Heart left ventricle (tissue), 16 donors: ENCODE measurements around the gene UBE2D1. TPM values are rescaled to one million over a fixed set of nuclear protein-coding genes. Genes with fewer than 3 reads are reported as not detected.
"Not testable (repeated sequence)": the region's sequence is repeated elsewhere in the genome, so short reads cannot be mapped to it uniquely, and the experiment has no call there.

Experiments used
- ATAC-seq, 4 donors: fragments of 200-7000 bp; cut with Tn5 transposase; one replicate each; pipeline ENCODE4 v1.9.1; 2020 to 2022; ENCODE audit warnings: moderate library complexity in 4 of 4, mild to moderate bottlenecking in 3 of 4, moderate number of reproducible peaks in 1 of 4
- DNase-seq, 5 donors: peaks; one replicate each; pipeline ENCODE4 v3.0.0-alpha.2; 2020
- H3K27ac ChIP-seq, 12 donors: fragments of 200-600 bp; sonication (generic) in 4 of 12; one replicate each; pipeline versions ENCODE4 v1.5.0 to v1.8.0; 2016 to 2022; ENCODE audit warnings: mild to moderate bottlenecking in 2 of 12
- H3K27me3 ChIP-seq, 9 donors: fragments of 200-600 bp; sonication (generic) in 2 of 9; one replicate each; pipeline versions ENCODE4 v1.5.1 to v1.8.0; 2016 to 2022; ENCODE audit warnings: mild to moderate bottlenecking in 3 of 9
- H3K36me3 ChIP-seq, 9 donors: fragments of 200-600 bp; sonication (generic) in 2 of 9; one replicate each; pipeline versions ENCODE4 v1.5.0 to v1.8.0; 2018 to 2022; ENCODE audit warnings: mild to moderate bottlenecking in 2 of 9
- H3K4me1 ChIP-seq, 12 donors: fragments of 200-600 bp; sonication (generic) in 4 of 12; one replicate each; pipeline versions ENCODE4 v1.5.0 to v1.8.0; 2016 to 2022; ENCODE audit warnings: mild to moderate bottlenecking in 3 of 12
- H3K4me3 ChIP-seq, 12 donors: fragments of 200-600 bp; sonication (generic) in 4 of 12; one replicate each; pipeline versions ENCODE4 v1.5.0 to v1.8.0; 2017 to 2022; ENCODE audit warnings: mild to moderate bottlenecking in 9 of 12, moderate library complexity in 4 of 12
- H3K9me3 ChIP-seq, 12 donors: fragments of 200-600 bp; sonication (generic) in 4 of 12; one replicate each; pipeline versions ENCODE4 v1.5.0 to v1.8.0; 2016 to 2022; ENCODE audit warnings: mild to moderate bottlenecking in 1 of 12
- POLR2A ChIP-seq, 2 donors: fragments of 450-650 bp; IDR thresholded peaks; one replicate each; pipeline ENCODE4 v1.6.1; 2017; ENCODE audit warnings: antibody characterized with exemption in 2 of 2, mild to moderate bottlenecking in 2 of 2, moderate library complexity in 2 of 2
- WGBS, 4 donors: extraction: QIAGEN DNeasy Blood & Tissue Kit in 2 of 4; methylation state at CpG; one replicate each; pipeline versions ENCODE4 v1.1.5 to v1.1.7; 2013 to 2018; 5-methylcytosine and 5-hydroxymethylcytosine counted together
- intact Hi-C, 10 donors: fragments of 100-400 bp; cut with DNase I; formaldehyde crosslinking; loops; one replicate each; pipeline versions ENCODE4 v1.11.1 to v1.14.2; 2022
- polyA plus RNA-seq, 2 donors: library from polyadenylated mRNA; stranded (reverse); fragments of 200-250 nt; gene quantifications; one replicate each; pipeline ENCODE4 v1.2.3, GENCODE V29; 2013
- total RNA-seq, 9 donors: library from RNA; depleted of rRNA in 2 of 9; stranded (reverse); fragments of >200 nt in 2 of 9; fragmentation: NEBNext Ultra II Directional in 3 of 9; extraction: Animal tissue kit (Norgen Biotek cat#: 25700) in 3 of 9; gene quantifications; one replicate each; pipeline versions ENCODE4 v1.1.0 to v1.2.4, GENCODE V29; 2016 to 2023
- TF ChIP-seq, protein P1 (sequence below), 12 donors: fragments of 200-600 bp; sonication (generic) in 4 of 12; IDR thresholded peaks; one replicate each; pipeline versions ENCODE4 v1.5.0 to v1.8.0; 2018 to 2022; ENCODE audit warnings: antibody characterized with exemption in 12 of 12, mild to moderate bottlenecking in 5 of 12
- donor health status: ischemic (EF 13 %, LVEDD 7.1; RV severe dilation, severe dysfunction).
- donor health status: healthy with polysubstance abuse.
- donor health status: DM: no; HTN: yes; CAD: no.
- donor health status: DM: no; HTN: no; CAD: no.
- donor health status: ischemic (EF 25% LVEDD 6.9; RV normal size, moderate dysfunction).
- donor health status: ischemic (EF 25% LVEDD 5.7; RV mildly dilated, moderate dysfunction).
- donor health status: healthy.
- donor health status: DM: yes; HTN: yes; CAD: no.
- donor health status: ischemic (EF 35%, LVEDD 5.7; RV mildly dilated, moderate dysfunction).
- donor health status: nonischemic (EF 11% LVEDD 7.7; RV severe dilation, severe dysfunction).
- donor health status: DM: yes; HTN: yes; CAD: no.
- donor health status: PGD.
- donor health status: ischemic (EF 29% LVEDD 5.4; RV normal size, mild dysfunction).
- donor health status: nonischemic (EF 23%, LVEDD 6.1; RV moderate dilation, normal function).

Gene UBE2D1
- total and polyA plus RNA-seq, 11 donors = 16.9 to 84.2 (median 50.2) TPM

DNA sequence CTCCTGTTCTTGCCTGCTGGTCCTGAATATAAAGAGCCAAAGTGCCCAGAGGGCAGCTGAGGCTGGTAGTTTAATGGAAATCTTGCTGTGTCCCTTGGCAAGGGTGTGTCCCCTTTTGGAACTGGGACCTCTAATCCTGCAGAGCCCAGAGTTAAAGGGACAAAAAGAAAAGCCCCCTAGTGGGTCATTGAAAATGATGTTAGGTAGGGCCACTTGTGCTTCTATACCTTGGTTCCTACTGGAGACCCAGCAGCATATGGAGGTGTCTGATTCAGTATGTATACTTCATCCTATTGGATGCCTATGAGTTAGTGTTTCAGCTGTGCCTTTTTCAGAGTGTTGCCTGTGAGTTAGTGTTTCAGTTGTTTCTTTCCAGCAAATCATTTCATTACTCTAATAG, 81.0 kb downstream of the UBE2D1 start:
- Histone ChIP-seq H3K27me3 (peaks cover 0 to 3% (median 0%) of the 10 kb centered on the region in 9 donors), H3K36me3 (no peaks in the 10 kb centered on the region), H3K4me3 (no peak overlapping the region), H3K9me3 (peaks cover 0 to 14% (median 0%) of the 10 kb centered on the region in 12 donors), H3K4me1 (peaks cover 0 to 7% (median 0%) of the 10 kb centered on the region in 12 donors), H3K27ac (no peak overlapping the region)
- no peak for ATAC-seq
- DNase-seq = no peak
- intact Hi-C loops = loop anchor here in 2 of 10 donors (10.0 kb wide), 2 partner anchors 169 to 369 kb away; no protein-coding TSS in a partner anchor
- TF ChIP-seq, protein P1, sequence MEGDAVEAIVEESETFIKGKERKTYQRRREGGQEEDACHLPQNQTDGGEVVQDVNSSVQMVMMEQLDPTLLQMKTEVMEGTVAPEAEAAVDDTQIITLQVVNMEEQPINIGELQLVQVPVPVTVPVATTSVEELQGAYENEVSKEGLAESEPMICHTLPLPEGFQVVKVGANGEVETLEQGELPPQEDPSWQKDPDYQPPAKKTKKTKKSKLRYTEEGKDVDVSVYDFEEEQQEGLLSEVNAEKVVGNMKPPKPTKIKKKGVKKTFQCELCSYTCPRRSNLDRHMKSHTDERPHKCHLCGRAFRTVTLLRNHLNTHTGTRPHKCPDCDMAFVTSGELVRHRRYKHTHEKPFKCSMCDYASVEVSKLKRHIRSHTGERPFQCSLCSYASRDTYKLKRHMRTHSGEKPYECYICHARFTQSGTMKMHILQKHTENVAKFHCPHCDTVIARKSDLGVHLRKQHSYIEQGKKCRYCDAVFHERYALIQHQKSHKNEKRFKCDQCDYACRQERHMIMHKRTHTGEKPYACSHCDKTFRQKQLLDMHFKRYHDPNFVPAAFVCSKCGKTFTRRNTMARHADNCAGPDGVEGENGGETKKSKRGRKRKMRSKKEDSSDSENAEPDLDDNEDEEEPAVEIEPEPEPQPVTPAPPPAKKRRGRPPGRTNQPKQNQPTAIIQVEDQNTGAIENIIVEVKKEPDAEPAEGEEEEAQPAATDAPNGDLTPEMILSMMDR (IDR thresholded peaks at IDR 0.05) = no peak
- no peak for TF ChIP-seq POLR2A (IDR thresholded peaks at IDR 0.05)

DNA sequence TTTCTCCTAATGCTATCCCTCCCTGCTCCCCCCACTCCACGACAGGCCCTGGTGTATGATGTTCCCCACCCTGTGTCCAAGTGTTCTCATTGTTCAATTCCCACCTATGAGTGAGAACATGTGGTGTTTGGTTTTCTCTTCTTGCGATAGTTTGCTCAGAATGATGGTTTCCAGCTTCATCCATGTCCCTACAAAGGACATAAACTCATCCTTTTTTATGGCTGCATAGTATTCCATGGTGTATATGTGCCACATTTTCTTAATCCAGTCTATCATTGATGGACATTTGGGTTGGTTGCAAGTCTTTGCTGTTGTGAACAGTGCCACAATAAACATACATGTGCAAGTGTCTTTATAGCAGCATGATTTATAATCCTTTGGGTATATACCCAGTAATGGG, 83.1 kb downstream of the UBE2D1 start:
- not testable (repeated sequence) for H3K36me3 ChIP-seq, DNase-seq, ATAC-seq, H3K4me1 ChIP-seq, H3K27ac ChIP-seq, H3K4me3 ChIP-seq, H3K27me3 ChIP-seq
- 82 to 90% (median 87%) methylated on average over 2 of the region's 2 CpGs for WGBS, 4 donors
- intact Hi-C loops = loop anchor here in 2 of 10 donors (10.0 kb wide), 2 partner anchors 167 to 367 kb away; no protein-coding TSS in a partner anchor
- H3K9me3 ChIP-seq = peaks cover 0 to 21% (median under 1%) of the 10 kb centered on the region in 12 donors

Other genes with a start within 250 kb of the UBE2D1 start
- gene IPMK, start 67.1 kb upstream of the UBE2D1 start, total RNA-seq = 1 to 10 TPM; 1.7 to 4.2 (median 2.4) TPM
- 1 to 10 TPM in 1 of 2 donors, under 1 TPM in 1; 0.95 to 1.7 TPM for gene IPMK, start 67.1 kb upstream of the UBE2D1 start, polyA plus RNA-seq
- gene CISD1, start 65.8 kb upstream of the UBE2D1 start, total RNA-seq = 100 to 1,000 TPM in 8 of 9 donors, 10 to 100 TPM in 1; 73.9 to 179 (median 155) TPM
- gene CISD1, start 65.8 kb upstream of the UBE2D1 start, polyA plus RNA-seq = 10 to 100 TPM; 75.6 to 91.2 TPM
- gene TFAM, start 50.4 kb downstream of the UBE2D1 start, total RNA-seq = 10 to 100 TPM; 13.0 to 33.8 (median 21.2) TPM
- 10 to 100 TPM in 1 of 2 donors, 1 to 10 TPM in 1; 4.6 to 18.8 TPM for gene TFAM, start 50.4 kb downstream of the UBE2D1 start, polyA plus RNA-seq
- 10 to 100 TPM in 2 of 9 donors, 1 to 10 TPM in 7; 3.5 to 18.7 (median 4.8) TPM for gene BICC1, start 177.9 kb downstream of the UBE2D1 start, total RNA-seq
- gene BICC1, start 177.9 kb downstream of the UBE2D1 start, polyA plus RNA-seq = 1 to 10 TPM; 1.6 to 2.1 TPM